ENCODE measurements around the gene PKN2. TPM values are rescaled to one million over a fixed set of nuclear protein-coding genes. Genes with fewer than 3 reads are reported as not detected.

The PKN2 gene
- total and polyA plus RNA-seq, 2 experiments from 2014 or later = 14.6 to 29.4 TPM

DNA sequence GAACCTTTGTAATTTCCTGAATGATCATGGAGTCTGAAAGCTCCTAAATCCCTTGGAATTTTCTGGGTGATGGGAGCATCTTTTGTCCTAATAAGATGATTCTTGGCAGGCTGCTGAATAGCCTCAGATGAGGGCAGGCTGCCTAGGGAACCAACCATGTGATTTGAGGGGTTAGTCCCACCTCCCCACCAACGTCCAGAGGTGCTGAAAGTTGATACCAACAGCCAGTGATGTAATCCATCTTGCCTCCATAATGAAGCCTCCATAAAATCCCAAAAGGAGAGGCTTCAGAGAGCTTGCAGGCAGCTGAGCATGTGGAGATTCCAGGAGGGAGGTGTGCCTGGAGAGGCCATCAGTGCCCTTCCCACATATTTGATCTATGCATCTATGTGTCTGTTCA, 163.6 kb downstream of the PKN2 start:
- no peaks in the 10 kb centered on the region for H3K9me3 Mint-ChIP-seq
- no peaks in the 10 kb centered on the region for H3K36me3 Mint-ChIP-seq (ENCODE audit: low read depth)
- H3K4me3 Mint-ChIP-seq = no peak overlapping the region
- Histone ChIP-seq H3K36me3 (ENCODE audit: insufficient read depth) (no peaks in the 10 kb centered on the region; the same call in 1 of the 2 replicates), H2AFZ (peak overlapping the region; percentile 1; the same call in 1 of the 2 replicates), H3K27ac (ENCODE audit: low read depth) (no peak overlapping the region), H3K79me2 (replicated peaks; ENCODE audit: insufficient read depth) (no peaks in the 10 kb centered on the region), H3K4me3 (no peak overlapping the region), H3K4me2 (no peak overlapping the region), H3K4me1 (ENCODE audit: insufficient read depth) (0 out of 2 replicates have a peak, but pooled peaks cover 7% of the 10 kb centered on the region), H3K27me3 (ENCODE audit: insufficient read depth) (no peaks in the 10 kb centered on the region), H3K9me2 (ENCODE audit: insufficient read depth) (no peaks in the 10 kb centered on the region), H4K20me1 (replicated peaks; ENCODE audit: insufficient read depth) (0 out of 2 replicates have a peak, but pooled peaks cover 2% of the 10 kb centered on the region), H3F3A (replicated peaks; ENCODE audit: low read depth) (no peaks in the 10 kb centered on the region)
- peaks cover 3% of the 10 kb centered on the region for H3K27me3 Mint-ChIP-seq (ENCODE audit: insufficient read depth, low read depth, poor library complexity)
- no peak overlapping the region for H3K27ac Mint-ChIP-seq
- DNase-seq (ENCODE audit: low spot score) = peak; percentile 55
- peak; percentile 90 for ATAC-seq
- TF ChIP-seq ZNF331 (CRISPR knock-in tag; IDR thresholded peaks at IDR 0.05; ENCODE audit: low read depth) (no peak), EZH2phosphoT487 (IDR thresholded peaks at IDR 0.05; ENCODE audit: unreplicated experiment) (no peak), POLR2AphosphoS5 (IDR thresholded peaks at IDR 0.05; ENCODE audit: low read depth) (no peak)
- peaks cover 8% of the 10 kb centered on the region; the same call in 2 of the 3 replicates for H3K4me1 Mint-ChIP-seq

GRCh38 chr1:88851303-88852063, 167.4 kb downstream of the PKN2 start:
- Histone ChIP-seq H3K4me1 (ENCODE audit: insufficient read depth) (0 out of 2 replicates have a peak, but pooled peaks cover 7% of the 10 kb centered on the region), H3K9me2 (ENCODE audit: insufficient read depth) (no peaks in the 10 kb centered on the region), H4K20me1 (replicated peaks; ENCODE audit: insufficient read depth) (0 out of 2 replicates have a peak, but pooled peaks cover 2% of the 10 kb centered on the region), H3K4me2 (no peak overlapping the region), H3K27me3 (ENCODE audit: insufficient read depth) (no peaks in the 10 kb centered on the region), H3K4me3 (no peak overlapping the region), H3K79me2 (replicated peaks; ENCODE audit: insufficient read depth) (no peaks in the 10 kb centered on the region), H3K27ac (ENCODE audit: low read depth) (no peak overlapping the region), H3F3A (replicated peaks; ENCODE audit: low read depth) (no peaks in the 10 kb centered on the region), H3K36me3 (ENCODE audit: insufficient read depth) (peaks cover 9% of the 10 kb centered on the region), H2AFZ (no peak overlapping the region)
- DNase-seq (ENCODE audit: low spot score) (no peak), ATAC-seq (no peak)
- Mint-ChIP-seq H3K27me3 (ENCODE audit: insufficient read depth, low read depth, poor library complexity) (peaks cover 3% of the 10 kb centered on the region), H3K27ac (no peak overlapping the region), H3K4me1 (peaks cover 12% of the 10 kb centered on the region; the same call in 2 of the 3 replicates), H3K9me3 (no peaks in the 10 kb centered on the region), H3K36me3 (ENCODE audit: low read depth) (peaks cover 9% of the 10 kb centered on the region; the same call in 2 of the 3 replicates), H3K4me3 (no peak overlapping the region)
- TF ChIP-seq JUNB (IDR thresholded peaks at IDR 0.05; ENCODE audit: unreplicated experiment) (no peak), EZH2phosphoT487 (IDR thresholded peaks at IDR 0.05; ENCODE audit: unreplicated experiment) (no peak), ZNF331 (CRISPR knock-in tag; IDR thresholded peaks at IDR 0.05; ENCODE audit: low read depth) (no peak), POLR2AphosphoS5 (IDR thresholded peaks at IDR 0.05; ENCODE audit: low read depth) (no peak), CREB1 (CRISPR knock-in tag; IDR thresholded peaks at IDR 0.05; ENCODE audit: low read depth) (no peak), EZH2 (IDR thresholded peaks at IDR 0.05; ENCODE audit: low read depth, unreplicated experiment) (no peak), ZNF114 (CRISPR knock-in tag; IDR thresholded peaks at IDR 0.05) (no peak), ZNF462 (CRISPR knock-in tag; IDR thresholded peaks at IDR 0.05) (no peak), REST (IDR thresholded peaks at IDR 0.05; ENCODE audit: unreplicated experiment) (no peak)

Data from GM23338 (cell line).